Medulla oblongata (tissue), 1 donor: ENCODE results near the gene FAM117B.

ENCODE experiments used
- DNase-seq: peaks from one replicate; pipeline ENCODE4 v3.0.0-alpha.2; 2015; ENCODE audit errors: extremely low spot score

FAM117B gene

GRCh38 chr2:202815548-202816360 is 181.0 kb downstream of the FAM117B start:
- no peak for DNase-seq

GRCh38 chr2:202817771-202818170 is 183.0 kb downstream of the FAM117B start:
- DNase-seq = no peak

- DNase-seq = no peak
These were observed 183.6 kb downstream of the FAM117B start for GRCh38 chr2:202818321-202818720.
